NB4 (cell line): ENCODE data around the gene WFDC10A.

Source experiments
- CTCF ChIP-seq: IDR thresholded peaks from one replicate; pipeline ENCODE4 v1.5.1; 2012; ENCODE audit warnings: low read depth, low read length
- MAX ChIP-seq: IDR thresholded peaks from 2 replicates; pipeline ENCODE4 v1.6.1; 2011; ENCODE audit warnings: low read depth, low read length
- POLR2A ChIP-seq: IDR thresholded peaks from 2 replicates; pipeline ENCODE4 v1.6.1; 2011; ENCODE audit warnings: mild to moderate bottlenecking; ENCODE audit not compliant: insufficient read length; ENCODE audit errors: extremely low read depth

- TF ChIP-seq POLR2A (no peak), CTCF (no peak), MAX (no peak)
These were observed 47.8 kb upstream of the WFDC10A start for GRCh38 chr20:45581702-45582101.
